Measurements from ENCODE around the gene LPP.

DNA sequence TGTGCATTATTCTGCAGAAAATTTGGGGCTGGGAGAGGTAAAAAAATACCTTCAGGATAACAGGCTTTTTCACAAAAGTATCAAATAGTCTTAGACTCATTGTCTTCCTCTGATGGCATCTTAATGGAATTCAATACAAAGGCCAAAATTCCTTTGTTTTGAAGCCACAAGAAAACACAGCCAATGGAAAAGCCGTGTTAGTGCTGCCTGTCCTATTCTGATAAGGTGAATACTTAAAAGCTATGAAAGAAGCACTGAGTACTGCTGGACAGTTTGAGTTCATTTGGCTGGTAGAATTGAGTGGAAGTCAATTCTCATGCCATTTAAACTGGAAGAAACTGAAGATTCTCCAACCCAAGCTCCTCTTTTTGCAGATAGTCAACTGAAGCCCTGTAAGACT lies 622.5 kb downstream of the LPP start:
- TF ChIP-seq, protein P1, sequence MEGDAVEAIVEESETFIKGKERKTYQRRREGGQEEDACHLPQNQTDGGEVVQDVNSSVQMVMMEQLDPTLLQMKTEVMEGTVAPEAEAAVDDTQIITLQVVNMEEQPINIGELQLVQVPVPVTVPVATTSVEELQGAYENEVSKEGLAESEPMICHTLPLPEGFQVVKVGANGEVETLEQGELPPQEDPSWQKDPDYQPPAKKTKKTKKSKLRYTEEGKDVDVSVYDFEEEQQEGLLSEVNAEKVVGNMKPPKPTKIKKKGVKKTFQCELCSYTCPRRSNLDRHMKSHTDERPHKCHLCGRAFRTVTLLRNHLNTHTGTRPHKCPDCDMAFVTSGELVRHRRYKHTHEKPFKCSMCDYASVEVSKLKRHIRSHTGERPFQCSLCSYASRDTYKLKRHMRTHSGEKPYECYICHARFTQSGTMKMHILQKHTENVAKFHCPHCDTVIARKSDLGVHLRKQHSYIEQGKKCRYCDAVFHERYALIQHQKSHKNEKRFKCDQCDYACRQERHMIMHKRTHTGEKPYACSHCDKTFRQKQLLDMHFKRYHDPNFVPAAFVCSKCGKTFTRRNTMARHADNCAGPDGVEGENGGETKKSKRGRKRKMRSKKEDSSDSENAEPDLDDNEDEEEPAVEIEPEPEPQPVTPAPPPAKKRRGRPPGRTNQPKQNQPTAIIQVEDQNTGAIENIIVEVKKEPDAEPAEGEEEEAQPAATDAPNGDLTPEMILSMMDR (IDR thresholded peaks at IDR 0.05): no peak
- TF ChIP-seq POLR2A (IDR thresholded peaks at IDR 0.05): no peak

Measured in Peyer's patch (tissue), 4 donors.